TTC549 (cell line): Measurements from ENCODE around the gene ASCL5.

Source experiments
- FAIRE-seq: peaks from 2 replicates; lab custom pipeline; 2012; peaks lifted over from hg19 to GRCh38; lab: Jason Lieb, UNC

ASCL5 gene

GRCh38 chr1:201085902-201086735 is 40.9 kb downstream of the ASCL5 start:
- no peak for FAIRE-seq

GRCh38 chr1:201084295-201084694 is 42.7 kb downstream of the ASCL5 start:
- FAIRE-seq, result no peak

GRCh38 chr1:201083741-201084140 is 43.2 kb downstream of the ASCL5 start:
- FAIRE-seq, result no peak

- FAIRE-seq, result no peak
Measured at GRCh38 chr1:201080135-201080534, 46.8 kb downstream of the ASCL5 start.

GRCh38 chr1:201077736-201078135 is 49.2 kb downstream of the ASCL5 start:
- no peak for FAIRE-seq

GRCh38 chr1:201077116-201077515 is 49.9 kb downstream of the ASCL5 start:
- no peak for FAIRE-seq

- no peak for FAIRE-seq
Measured at GRCh38 chr1:201076092-201076491, 50.9 kb downstream of the ASCL5 start.

- FAIRE-seq, result no peak
Measured at GRCh38 chr1:201074018-201074417, 53.0 kb downstream of the ASCL5 start.

GRCh38 chr1:201072922-201073321 is 54.1 kb downstream of the ASCL5 start:
- FAIRE-seq, result no peak

GRCh38 chr1:201072149-201072548 is 54.8 kb downstream of the ASCL5 start:
- no peak for FAIRE-seq

GRCh38 chr1:201069636-201070035 is 57.3 kb downstream of the ASCL5 start:
- FAIRE-seq, result no peak

GRCh38 chr1:201068976-201069375 is 58.0 kb downstream of the ASCL5 start:
- no peak for FAIRE-seq

- no peak for FAIRE-seq
Measured at GRCh38 chr1:201066986-201067385, 60.0 kb downstream of the ASCL5 start.

- FAIRE-seq, result no peak
Measured at GRCh38 chr1:201065686-201066085, 61.3 kb downstream of the ASCL5 start.

- no peak for FAIRE-seq
Measured at GRCh38 chr1:201064806-201065205, 62.2 kb downstream of the ASCL5 start.
